ENCODE data around the gene KCNQ5. TPM values are rescaled to one million over a fixed set of nuclear protein-coding genes. Genes with fewer than 3 reads are reported as not detected.
A peak's percentile ranks its signal among the peaks of the same experiment; 100 is the strongest.
"Not testable (repeated sequence)": the region's sequence is repeated elsewhere in the genome, so short reads cannot be mapped to it uniquely, and the experiment has no call there.

KCNQ5 gene
- polyA plus RNA-seq (2013, experiment 1 of 2; ENCODE audit: insufficient read length): 5.4 TPM
- polyA plus RNA-seq (2013, experiment 2 of 2; ENCODE audit: insufficient read length): 5.0 TPM

- peak; percentile 23 for DNase-seq
Measured at GRCh38 chr6:72621291-72622093, at the start of gene KCNQ5. Gene KCNQ5 (plus strand): TSS chr6:72622064.

- no peak for DNase-seq
Measured at GRCh38 chr6:72579865-72580264, 42.0 kb upstream of the KCNQ5 start.

GRCh38 chr6:72580281-72580940 lies 41.5 kb upstream of the KCNQ5 start:
- peak; percentile 87 for DNase-seq

GRCh38 chr6:72580950-72581349 lies 40.9 kb upstream of the KCNQ5 start:
- DNase-seq: not testable (repeated sequence)

GRCh38 chr6:72588155-72588554 lies 33.7 kb upstream of the KCNQ5 start:
- no peak for DNase-seq

GRCh38 chr6:72589096-72589495 lies 32.8 kb upstream of the KCNQ5 start:
- DNase-seq: peak; percentile 4

GRCh38 chr6:72595812-72596211 lies 26.1 kb upstream of the KCNQ5 start:
- no peak for DNase-seq

- DNase-seq: peak; percentile 22
Measured at GRCh38 chr6:72616406-72617015, 5.4 kb upstream of the KCNQ5 start.

GRCh38 chr6:72617721-72618120 lies 4.1 kb upstream of the KCNQ5 start:
- DNase-seq: no peak

- peak; percentile 37 for DNase-seq
Measured at GRCh38 chr6:72619883-72620696, 1.8 kb upstream of the KCNQ5 start.

GRCh38 chr6:72620871-72621290 lies 983 bp upstream of the KCNQ5 start:
- DNase-seq: peak; percentile 16

GRCh38 chr6:72622094-72622940 lies 453 bp downstream of the KCNQ5 start:
- peak; percentile 38 for DNase-seq

GRCh38 chr6:72623808-72624207 lies 1.9 kb downstream of the KCNQ5 start:
- DNase-seq: no peak

GRCh38 chr6:72624557-72625160 lies 2.8 kb downstream of the KCNQ5 start:
- peak; percentile 36 for DNase-seq

- no peak for DNase-seq
Measured at GRCh38 chr6:72626126-72626525, 4.3 kb downstream of the KCNQ5 start.

- DNase-seq: no peak
Measured at GRCh38 chr6:72627539-72627938, 5.7 kb downstream of the KCNQ5 start.

GRCh38 chr6:72631480-72631879 lies 9.6 kb downstream of the KCNQ5 start:
- peak; percentile 65 for DNase-seq

GRCh38 chr6:72635636-72636035 lies 13.8 kb downstream of the KCNQ5 start:
- no peak for DNase-seq

GRCh38 chr6:72636215-72636614 lies 14.4 kb downstream of the KCNQ5 start:
- DNase-seq: no peak

GRCh38 chr6:72636786-72637185 lies 14.9 kb downstream of the KCNQ5 start:
- no peak for DNase-seq
